H54 (cell line): Measurements from ENCODE around the gene ROR1.

ENCODE experiments used
- DNase-seq: peaks from one replicate; pipeline ENCODE4 v3.0.0; 2011; ENCODE audit warnings: low spot score, mixed read lengths; ENCODE audit not compliant: insufficient read length
- FAIRE-seq: peaks from 3 replicates; lab custom pipeline; 2011; peaks lifted over from hg19 to GRCh38; lab: Jason Lieb, UNC
- POLR2A ChIP-seq: IDR thresholded peaks from 2 replicates; pipeline ENCODE4 v1.6.1; 2011; ENCODE audit warnings: low read depth, mild to moderate bottlenecking, low read length

ROR1 gene

GRCh38 chr1:64228167-64228957 lies 454.5 kb downstream of the ROR1 start:
- no peak for TF ChIP-seq POLR2A
- DNase-seq = peak; percentile 27
- peak; percentile 92 for FAIRE-seq

DNA sequence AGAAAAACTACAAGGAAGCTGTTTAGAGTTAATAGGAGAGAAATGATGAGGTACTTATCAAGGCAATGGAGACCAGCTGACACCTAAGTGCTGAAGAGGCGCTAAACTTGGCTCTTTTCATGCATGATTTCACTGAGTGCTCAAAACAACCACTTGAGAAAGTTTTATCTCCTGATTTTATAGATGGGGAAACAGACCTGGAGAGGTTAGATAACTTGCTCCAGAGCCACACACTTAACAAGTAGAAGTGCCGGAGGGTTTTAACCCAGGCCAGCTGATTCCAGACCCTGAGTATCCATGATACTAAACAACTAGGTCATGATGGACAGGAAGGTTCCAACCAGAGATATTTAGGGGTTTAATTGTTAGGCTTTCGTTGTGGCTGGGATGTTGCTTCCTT lies 455.5 kb downstream of the ROR1 start:
- FAIRE-seq (no peak), DNase-seq (no peak)
- no peak for TF ChIP-seq POLR2A
